WERI-Rb-1 (cell line): ENCODE data around the gene KAZN.

ENCODE experiments used
- DNase-seq: peaks from one replicate; pipeline ENCODE4 v3.0.0-alpha.2; 2020
- H3K27ac ChIP-seq: fragments of 250-450 bp; sonication (Bioruptor Pico); 2 replicates; pipeline ENCODE4 v1.5.1; 2020; ENCODE audit warnings: mild to moderate bottlenecking, moderate library complexity
- H3K27me3 ChIP-seq: fragments of 250-450 bp; sonication (Bioruptor Pico); 2 replicates; pipeline ENCODE4 v1.5.1; 2021; ENCODE audit warnings: mild to moderate bottlenecking, low read depth, moderate library complexity; ENCODE audit not compliant: insufficient read depth, severe bottlenecking
- H3K36me3 ChIP-seq: fragments of 250-450 bp; sonication (Bioruptor Pico); 2 replicates; pipeline ENCODE4 v1.5.1; 2020; ENCODE audit warnings: mild to moderate bottlenecking, moderate library complexity
- H3K4me3 ChIP-seq: 2 replicates; pipeline ENCODE4 v1.5.1; 2011; ENCODE audit warnings: low read depth, mild to moderate bottlenecking, control low read depth, low read length
- H3K9me3 ChIP-seq: fragments of 250-450 bp; sonication (Bioruptor Pico); 2 replicates; pipeline ENCODE4 v1.5.1; 2021; ENCODE audit warnings: mild to moderate bottlenecking, moderate library complexity; ENCODE audit not compliant: severe bottlenecking
- CTCF ChIP-seq: IDR thresholded peaks from 2 replicates; pipeline ENCODE4 v1.5.1; 2011; ENCODE audit warnings: low read depth, mild to moderate bottlenecking, control low read depth, inconsistent platforms, low read length

KAZN gene

GRCh38 chr1:14822493-14822892 lies 224.0 kb downstream of the KAZN start:
- Histone ChIP-seq H3K36me3 (no peaks in the 10 kb centered on the region), H3K4me3 (no peak overlapping the region), H3K9me3 (no peaks in the 10 kb centered on the region), H3K27me3 (no peaks in the 10 kb centered on the region), H3K27ac (no peak overlapping the region)
- TF ChIP-seq CTCF: no peak
- no peak for DNase-seq

- no peaks in the 10 kb centered on the region for H3K9me3 ChIP-seq
- no peaks in the 10 kb centered on the region for H3K27me3 ChIP-seq
- H3K4me3 ChIP-seq: no peak overlapping the region
- DNase-seq: no peak
- no peaks in the 10 kb centered on the region for H3K36me3 ChIP-seq
- no peak overlapping the region for H3K27ac ChIP-seq
- no peak for TF ChIP-seq CTCF
Observed at GRCh38 chr1:14822996-14823395, 224.5 kb downstream of the KAZN start.

DNA sequence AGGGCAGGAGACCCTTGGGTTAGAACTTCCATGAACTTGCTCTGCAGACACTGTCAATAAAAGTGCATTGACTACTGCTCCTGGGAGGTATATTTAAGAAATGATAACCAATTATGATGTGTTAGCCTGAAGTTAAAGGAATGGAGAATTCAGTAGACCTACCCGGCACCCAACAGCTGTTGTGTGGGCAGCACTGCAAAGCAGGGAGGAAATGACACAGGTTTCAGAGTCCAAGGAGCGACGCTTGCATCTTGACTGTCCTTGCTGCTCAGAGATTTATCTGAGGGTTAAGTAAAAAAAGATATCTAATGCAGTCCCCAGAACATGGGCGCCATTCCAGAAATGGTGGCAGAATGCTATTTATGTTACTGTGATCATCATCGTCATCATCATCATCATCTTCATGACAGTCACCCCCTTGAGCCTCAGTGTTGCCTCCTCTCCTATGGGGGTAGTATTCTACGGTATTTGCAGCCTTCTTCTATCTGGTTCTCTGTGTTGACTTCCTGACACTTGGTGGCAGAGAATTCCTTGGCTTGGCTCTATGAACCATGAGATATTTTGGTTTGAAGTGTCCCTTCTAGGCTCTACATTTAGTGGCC lies 225.9 kb downstream of the KAZN start:
- no peak for DNase-seq
- H3K27ac ChIP-seq: no peak overlapping the region

DNA sequence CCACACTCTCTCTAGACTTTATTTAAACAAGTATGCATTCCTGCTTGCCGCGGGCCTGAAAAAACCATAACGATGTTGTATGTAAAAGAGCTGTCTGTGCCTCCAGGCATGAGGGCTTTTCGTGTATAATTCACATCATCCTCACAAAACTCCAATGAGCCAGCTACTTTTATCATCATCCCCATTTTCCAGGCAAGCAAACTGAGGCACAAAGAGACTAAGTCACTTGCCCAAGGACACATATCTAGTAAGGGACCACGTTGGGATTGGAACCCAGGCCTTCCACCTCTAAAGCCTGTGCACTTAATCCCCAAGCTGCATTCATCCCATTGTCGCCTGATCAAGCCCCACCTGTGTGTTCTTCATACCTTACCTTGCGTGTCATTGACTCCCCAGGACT lies 226.9 kb downstream of the KAZN start:
- Histone ChIP-seq H3K4me3 (no peak overlapping the region), H3K36me3 (no peaks in the 10 kb centered on the region), H3K9me3 (no peaks in the 10 kb centered on the region), H3K27ac (no peak overlapping the region), H3K27me3 (no peaks in the 10 kb centered on the region)
- no peak for DNase-seq
- TF ChIP-seq CTCF: no peak

More for the DNA sequence above, 225.9 kb downstream of the KAZN start:
- TF ChIP-seq CTCF: no peak
- no peak overlapping the region for H3K4me3 ChIP-seq
- H3K27me3 ChIP-seq: no peaks in the 10 kb centered on the region
- H3K9me3 ChIP-seq: no peaks in the 10 kb centered on the region
- no peaks in the 10 kb centered on the region for H3K36me3 ChIP-seq

- Histone ChIP-seq H3K27ac (no peak overlapping the region), H3K9me3 (no peaks in the 10 kb centered on the region), H3K4me3 (no peak overlapping the region), H3K27me3 (no peaks in the 10 kb centered on the region), H3K36me3 (no peaks in the 10 kb centered on the region)
- no peak for TF ChIP-seq CTCF
- no peak for DNase-seq
Observed at GRCh38 chr1:14826172-14826636, 227.7 kb downstream of the KAZN start.

DNA sequence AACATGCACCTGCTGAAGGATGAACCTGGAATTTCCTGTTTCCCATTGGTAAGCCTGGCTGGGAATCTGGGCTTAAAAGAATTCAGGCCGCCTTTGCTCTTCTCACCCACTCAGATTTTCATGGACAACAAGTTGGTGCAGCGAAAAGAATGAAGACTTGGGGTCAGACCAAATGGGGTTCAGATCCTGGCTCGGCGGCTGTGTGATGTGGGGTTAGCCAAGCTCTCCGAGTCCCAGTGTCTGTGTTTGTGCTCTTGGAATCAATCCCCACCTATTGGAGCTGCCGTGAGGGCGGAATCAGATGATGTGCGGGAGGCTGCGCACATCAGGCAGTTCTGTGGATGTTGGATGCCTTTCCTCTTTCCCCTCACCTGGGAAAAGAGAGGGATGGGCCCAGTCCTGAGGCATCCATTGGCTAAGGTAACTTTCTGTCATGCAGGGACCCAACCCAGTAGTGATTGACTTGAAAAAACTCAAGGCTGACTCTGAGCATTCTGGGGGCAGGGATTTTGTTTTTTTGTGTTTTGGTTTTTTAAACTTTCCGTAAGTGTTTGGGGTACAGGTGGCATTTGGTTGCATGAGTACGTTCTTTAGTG lies 228.3 kb downstream of the KAZN start:
- no peak for TF ChIP-seq CTCF
- H3K27ac ChIP-seq: no peak overlapping the region
- DNase-seq: no peak

More for the DNA sequence above, 228.3 kb downstream of the KAZN start:
- H3K4me3 ChIP-seq: no peak overlapping the region
- no peaks in the 10 kb centered on the region for H3K36me3 ChIP-seq
- H3K27me3 ChIP-seq: no peaks in the 10 kb centered on the region
- no peaks in the 10 kb centered on the region for H3K9me3 ChIP-seq
